Measurements from ENCODE around the gene HHAT.

DNA sequence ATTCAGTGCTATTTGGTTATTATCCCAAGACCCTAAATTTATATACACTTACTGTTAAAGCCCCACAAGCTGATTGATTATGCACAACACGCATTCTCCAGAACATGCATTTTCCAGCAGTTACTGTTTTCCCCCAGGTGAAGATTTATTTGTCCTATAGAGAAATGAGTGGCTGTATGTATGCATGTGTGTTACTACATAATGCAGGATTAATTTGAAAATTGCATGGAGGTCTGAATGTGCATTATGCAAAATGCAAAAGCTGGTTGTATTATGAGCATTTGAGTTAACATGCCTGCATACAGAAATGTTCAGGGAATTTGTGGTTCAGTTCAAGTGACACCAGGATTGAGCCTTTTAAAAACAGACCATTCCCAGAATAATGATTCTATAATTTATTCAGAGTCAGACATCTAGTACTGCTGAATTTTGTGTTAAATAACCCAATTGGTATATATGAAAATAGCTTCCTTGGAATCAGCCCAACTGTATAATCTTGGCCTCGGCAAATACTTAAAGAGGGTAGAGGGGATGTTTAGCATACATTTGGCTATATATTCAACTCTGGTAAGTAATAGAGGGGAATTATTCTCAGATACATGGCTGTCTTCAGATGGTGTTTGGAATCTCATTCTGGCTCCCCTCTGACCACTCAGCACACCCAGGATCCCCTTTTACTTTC, 320.0 kb downstream of the HHAT start:
- TF ChIP-seq, protein P1, sequence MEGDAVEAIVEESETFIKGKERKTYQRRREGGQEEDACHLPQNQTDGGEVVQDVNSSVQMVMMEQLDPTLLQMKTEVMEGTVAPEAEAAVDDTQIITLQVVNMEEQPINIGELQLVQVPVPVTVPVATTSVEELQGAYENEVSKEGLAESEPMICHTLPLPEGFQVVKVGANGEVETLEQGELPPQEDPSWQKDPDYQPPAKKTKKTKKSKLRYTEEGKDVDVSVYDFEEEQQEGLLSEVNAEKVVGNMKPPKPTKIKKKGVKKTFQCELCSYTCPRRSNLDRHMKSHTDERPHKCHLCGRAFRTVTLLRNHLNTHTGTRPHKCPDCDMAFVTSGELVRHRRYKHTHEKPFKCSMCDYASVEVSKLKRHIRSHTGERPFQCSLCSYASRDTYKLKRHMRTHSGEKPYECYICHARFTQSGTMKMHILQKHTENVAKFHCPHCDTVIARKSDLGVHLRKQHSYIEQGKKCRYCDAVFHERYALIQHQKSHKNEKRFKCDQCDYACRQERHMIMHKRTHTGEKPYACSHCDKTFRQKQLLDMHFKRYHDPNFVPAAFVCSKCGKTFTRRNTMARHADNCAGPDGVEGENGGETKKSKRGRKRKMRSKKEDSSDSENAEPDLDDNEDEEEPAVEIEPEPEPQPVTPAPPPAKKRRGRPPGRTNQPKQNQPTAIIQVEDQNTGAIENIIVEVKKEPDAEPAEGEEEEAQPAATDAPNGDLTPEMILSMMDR (IDR thresholded peaks at IDR 0.05), result no peak
- TF ChIP-seq POLR2A (IDR thresholded peaks at IDR 0.05) (no peak), POLR2AphosphoS5 (IDR thresholded peaks at IDR 0.05) (no peak)

All from breast epithelium (tissue), 3 donors.